Chondrocyte (in vitro differentiated cells): ENCODE measurements around the gene CLCC1. TPM values are rescaled to one million over a fixed set of nuclear protein-coding genes. Genes with fewer than 3 reads are reported as not detected.
"Not testable (repeated sequence)": the region's sequence is repeated elsewhere in the genome, so short reads cannot be mapped to it uniquely, and the experiment has no call there.

Experiments
- DNase-seq: peaks from one replicate; pipeline ENCODE4 v3.0.0; 2021; ENCODE audit warnings: mixed read lengths, low spot score
- H3K27ac Mint-ChIP-seq: one replicate; pipeline ENCODE4 v1.8.0; 2021; ENCODE audit warnings: mild to moderate bottlenecking, moderate library complexity, mixed read lengths; ENCODE audit not compliant: unreplicated experiment
- H3K27me3 Mint-ChIP-seq: 2 replicates; pipeline ENCODE4 v1.8.0; 2021; ENCODE audit warnings: low read depth, mixed read lengths
- H3K36me3 Mint-ChIP-seq: 2 replicates; pipeline ENCODE4 v1.8.0; 2021; ENCODE audit warnings: low read depth, mixed read lengths
- H3K4me1 Mint-ChIP-seq: 2 replicates; pipeline ENCODE4 v1.8.0; 2021; ENCODE audit warnings: low read depth, mild to moderate bottlenecking, mixed read lengths
- H3K4me3 Mint-ChIP-seq: one replicate; pipeline ENCODE4 v1.8.0; 2021; ENCODE audit warnings: mild to moderate bottlenecking, moderate library complexity, mixed read lengths; ENCODE audit not compliant: unreplicated experiment
- H3K9me3 Mint-ChIP-seq: 2 replicates; pipeline ENCODE4 v1.8.0; 2021; ENCODE audit warnings: low read depth, mixed read lengths
- long read RNA-seq: library from polyadenylated mRNA; stranded (forward); transcript quantifications from one replicate; pipeline ENCODE4 v2.0.0, GENCODE V29; 2021
- total RNA-seq: library from RNA; stranded (reverse); gene quantifications from 3 replicates; pipeline ENCODE4 v1.2.1, GENCODE V29; 2021
- TF ChIP-seq, protein P1 (sequence below): fragments of 200-600 bp; sonication (generic); IDR thresholded peaks from 2 replicates; pipeline ENCODE4 v1.5.0; 2021; ENCODE audit warnings: antibody characterized with exemption, mild to moderate bottlenecking, moderate library complexity

Gene CLCC1, protein sequence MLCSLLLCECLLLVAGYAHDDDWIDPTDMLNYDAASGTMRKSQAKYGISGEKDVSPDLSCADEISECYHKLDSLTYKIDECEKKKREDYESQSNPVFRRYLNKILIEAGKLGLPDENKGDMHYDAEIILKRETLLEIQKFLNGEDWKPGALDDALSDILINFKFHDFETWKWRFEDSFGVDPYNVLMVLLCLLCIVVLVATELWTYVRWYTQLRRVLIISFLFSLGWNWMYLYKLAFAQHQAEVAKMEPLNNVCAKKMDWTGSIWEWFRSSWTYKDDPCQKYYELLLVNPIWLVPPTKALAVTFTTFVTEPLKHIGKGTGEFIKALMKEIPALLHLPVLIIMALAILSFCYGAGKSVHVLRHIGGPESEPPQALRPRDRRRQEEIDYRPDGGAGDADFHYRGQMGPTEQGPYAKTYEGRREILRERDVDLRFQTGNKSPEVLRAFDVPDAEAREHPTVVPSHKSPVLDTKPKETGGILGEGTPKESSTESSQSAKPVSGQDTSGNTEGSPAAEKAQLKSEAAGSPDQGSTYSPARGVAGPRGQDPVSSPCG
- 41.7 to 49.7 TPM (median 46.9 TPM) in 3 replicates for total RNA-seq
- long read RNA-seq, full-length matches to known transcripts, result 21 of 58 reads
- long read RNA-seq, partial matches to known transcripts, result 1 of 58 reads
- long read RNA-seq, other reads (novel, unspliced or antisense), result 36 of 58 reads

DNA sequence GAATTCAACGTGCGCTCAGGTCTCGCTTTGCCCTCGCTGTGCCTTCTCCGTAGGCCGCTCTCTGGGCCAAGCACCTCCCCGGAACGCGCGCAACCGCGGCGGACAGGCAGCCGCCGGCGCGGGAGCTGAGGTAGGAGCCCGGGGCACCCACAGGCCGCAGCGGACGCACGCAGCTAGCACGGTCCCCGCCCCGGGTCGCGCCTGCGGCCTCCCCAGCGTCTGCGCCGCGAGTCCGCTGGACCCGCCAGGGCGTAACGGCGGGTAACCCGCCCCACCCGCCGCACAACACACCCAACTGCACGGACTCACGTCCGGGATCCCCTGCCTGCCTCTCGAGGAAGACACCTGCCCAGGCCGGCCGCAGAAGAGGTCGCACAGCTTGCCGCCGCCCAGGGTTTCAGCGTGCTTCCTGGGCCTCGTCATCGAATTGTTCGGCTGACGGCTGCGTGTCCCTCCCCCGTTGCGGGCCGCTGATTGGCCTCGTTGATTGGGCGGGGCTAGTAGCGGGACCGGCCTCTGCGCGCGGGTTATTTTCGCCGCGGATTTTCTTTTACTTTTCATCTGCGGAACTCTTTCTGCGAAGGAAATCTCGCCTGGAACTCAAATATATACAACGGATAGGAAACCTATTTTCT lies at the start of gene CLCC1:
Gene CLCC1 (minus strand): TSS at position 433 of the 635 bp plus-strand sequence. CDS start 13,047 bp downstream, outside the sequence.
- Mint-ChIP-seq H3K4me3 (peak within 1 kb of the TSS; percentile 86), H3K27ac (peak within 1 kb of the TSS; percentile 95), H3K9me3 (no peaks in the 10 kb centered on the region), H3K4me1 (peaks cover 21% of the 10 kb centered on the region), H3K36me3 (peaks cover 2% of the 10 kb centered on the region), H3K27me3 (no peaks in the 10 kb centered on the region)
- TF ChIP-seq, protein P1, sequence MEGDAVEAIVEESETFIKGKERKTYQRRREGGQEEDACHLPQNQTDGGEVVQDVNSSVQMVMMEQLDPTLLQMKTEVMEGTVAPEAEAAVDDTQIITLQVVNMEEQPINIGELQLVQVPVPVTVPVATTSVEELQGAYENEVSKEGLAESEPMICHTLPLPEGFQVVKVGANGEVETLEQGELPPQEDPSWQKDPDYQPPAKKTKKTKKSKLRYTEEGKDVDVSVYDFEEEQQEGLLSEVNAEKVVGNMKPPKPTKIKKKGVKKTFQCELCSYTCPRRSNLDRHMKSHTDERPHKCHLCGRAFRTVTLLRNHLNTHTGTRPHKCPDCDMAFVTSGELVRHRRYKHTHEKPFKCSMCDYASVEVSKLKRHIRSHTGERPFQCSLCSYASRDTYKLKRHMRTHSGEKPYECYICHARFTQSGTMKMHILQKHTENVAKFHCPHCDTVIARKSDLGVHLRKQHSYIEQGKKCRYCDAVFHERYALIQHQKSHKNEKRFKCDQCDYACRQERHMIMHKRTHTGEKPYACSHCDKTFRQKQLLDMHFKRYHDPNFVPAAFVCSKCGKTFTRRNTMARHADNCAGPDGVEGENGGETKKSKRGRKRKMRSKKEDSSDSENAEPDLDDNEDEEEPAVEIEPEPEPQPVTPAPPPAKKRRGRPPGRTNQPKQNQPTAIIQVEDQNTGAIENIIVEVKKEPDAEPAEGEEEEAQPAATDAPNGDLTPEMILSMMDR, result peak; percentile 15
- peak; percentile 97 for DNase-seq

DNA sequence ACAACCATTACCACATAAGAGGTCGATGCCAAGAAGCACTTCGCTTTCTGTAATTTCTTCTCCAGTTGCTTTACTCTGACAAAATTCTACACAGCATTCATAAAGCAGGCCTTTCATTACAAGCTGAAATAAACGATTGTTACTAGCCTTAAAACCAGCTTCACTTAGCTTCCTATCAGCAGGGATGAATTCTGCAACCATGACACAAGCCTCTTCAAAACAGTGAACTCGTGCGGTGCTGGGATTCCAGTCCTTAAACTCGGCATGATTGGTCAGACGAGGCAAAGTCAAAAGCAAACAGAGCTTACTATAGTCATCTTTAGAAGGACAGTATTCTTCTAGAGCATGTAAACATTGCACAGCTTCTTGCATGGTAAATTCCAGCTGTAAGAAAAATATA lies 48.1 kb upstream of the CLCC1 start:
- Mint-ChIP-seq H3K9me3 (no peaks in the 10 kb centered on the region), H3K4me1 (no peaks in the 10 kb centered on the region), H3K27me3 (no peaks in the 10 kb centered on the region), H3K4me3 (no peak overlapping the region), H3K27ac (no peak overlapping the region), H3K36me3 (peaks cover 18% of the 10 kb centered on the region)
- TF ChIP-seq, protein P1, result no peak
- DNase-seq, result no peak

DNA sequence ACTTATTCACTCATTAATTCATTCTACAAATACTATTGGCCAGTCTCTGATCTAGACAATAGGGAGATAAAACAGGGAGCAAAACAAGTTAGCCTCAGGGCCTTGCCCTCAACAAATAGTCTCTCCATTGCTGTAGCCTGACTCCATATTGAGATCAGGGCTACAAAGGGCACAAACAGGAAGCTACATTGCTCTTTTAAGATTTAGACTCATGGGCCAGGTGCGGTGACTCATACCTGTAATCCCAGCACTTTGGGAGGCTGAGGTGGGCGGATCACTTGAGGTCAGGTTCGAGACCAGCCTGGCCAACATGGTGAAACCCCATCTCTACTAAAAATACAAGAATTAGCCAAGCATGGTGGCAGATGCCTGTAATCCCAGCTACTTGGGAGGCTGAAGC lies 33.3 kb upstream of the CLCC1 start:
- DNase-seq, H3K4me1 Mint-ChIP-seq, H3K4me3 Mint-ChIP-seq, H3K27me3 Mint-ChIP-seq, H3K27ac Mint-ChIP-seq: not testable (repeated sequence)
- Mint-ChIP-seq H3K9me3 (peaks cover 12% of the 10 kb centered on the region), H3K36me3 (peaks cover 37% of the 10 kb centered on the region)

DNA sequence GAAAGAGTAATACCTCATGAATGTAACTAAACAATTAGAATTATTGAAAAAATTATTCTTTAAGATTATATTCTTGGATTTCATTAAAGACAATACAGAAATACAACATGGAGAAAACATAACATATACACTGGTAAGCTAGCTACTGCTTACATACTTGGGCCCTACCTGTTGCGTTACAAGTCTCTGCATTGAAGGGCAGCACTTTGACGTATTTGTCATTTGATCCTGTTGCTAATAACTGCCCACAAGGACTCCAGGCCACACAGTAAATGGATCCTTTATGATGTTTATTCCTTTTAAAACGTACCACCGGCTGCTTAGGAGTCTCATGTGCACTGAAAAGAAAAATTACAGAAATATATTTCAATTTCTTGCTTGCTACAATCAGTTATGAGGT lies 19.8 kb upstream of the CLCC1 start:
- Mint-ChIP-seq H3K36me3 (peaks cover 23% of the 10 kb centered on the region), H3K27ac (no peak overlapping the region), H3K4me1 (no peaks in the 10 kb centered on the region), H3K4me3 (no peak overlapping the region), H3K27me3 (no peaks in the 10 kb centered on the region), H3K9me3 (no peaks in the 10 kb centered on the region)
- no peak for DNase-seq
- TF ChIP-seq, protein P1, result no peak

DNA sequence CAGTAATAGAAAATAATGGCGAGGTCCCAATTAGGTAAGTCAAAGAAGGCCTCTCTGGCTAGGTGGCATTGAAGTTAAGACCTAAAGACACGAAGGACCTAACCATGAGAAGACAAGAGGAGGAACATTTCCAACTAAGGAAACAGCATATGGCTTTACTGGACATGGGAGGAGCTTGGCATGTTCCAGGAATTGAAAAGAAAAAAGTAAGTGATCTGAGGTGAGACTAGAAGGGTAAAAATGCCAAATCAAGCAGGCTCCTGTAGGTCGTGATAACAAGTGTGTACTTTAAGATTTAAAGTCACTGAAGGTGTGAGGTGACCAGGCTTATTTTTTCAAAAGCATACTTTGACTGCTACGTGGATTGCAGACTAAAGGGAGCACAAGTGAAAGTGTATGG lies 13.4 kb upstream of the CLCC1 start:
- H3K36me3 Mint-ChIP-seq, result peaks cover 39% of the 10 kb centered on the region
- H3K27me3 Mint-ChIP-seq, result no peaks in the 10 kb centered on the region
- no peaks in the 10 kb centered on the region for H3K9me3 Mint-ChIP-seq
- TF ChIP-seq, protein P1, result no peak
- H3K4me3 Mint-ChIP-seq, result no peak overlapping the region
- H3K4me1 Mint-ChIP-seq, result no peaks in the 10 kb centered on the region
- no peak overlapping the region for H3K27ac Mint-ChIP-seq
- no peak for DNase-seq
